HG02678 (cell line): ENCODE measurements around the gene SPOCD1.

ENCODE experiments used
- ATAC-seq: cut with Tn5 transposase; IDR thresholded peaks from one replicate; pipeline ENCODE4 v1.9.1; 2021; ENCODE audit warnings: mild to moderate bottlenecking, moderate library complexity; ENCODE audit not compliant: unreplicated experiment

Gene SPOCD1

GRCh38 chr1:31815752-31816500 is at the start of gene SPOCD1:
Gene SPOCD1, minus strand, starts transcription at chr1:31816022. Its CDS starts 689 bp downstream, at chr1:31815333.
- ATAC-seq: no peak

GRCh38 chr1:31862071-31862470 is 46.2 kb upstream of the SPOCD1 start:
- ATAC-seq: no peak

GRCh38 chr1:31861346-31861745 is 45.5 kb upstream of the SPOCD1 start:
- ATAC-seq: no peak

- no peak for ATAC-seq
Observed at GRCh38 chr1:31860581-31860980, 44.8 kb upstream of the SPOCD1 start.

GRCh38 chr1:31859719-31860118 is 43.9 kb upstream of the SPOCD1 start:
- ATAC-seq: no peak

GRCh38 chr1:31859044-31859443 is 43.2 kb upstream of the SPOCD1 start:
- no peak for ATAC-seq

GRCh38 chr1:31857863-31858262 is 42.0 kb upstream of the SPOCD1 start:
- ATAC-seq: no peak

- no peak for ATAC-seq
Observed at GRCh38 chr1:31856140-31856539, 40.3 kb upstream of the SPOCD1 start.

- no peak for ATAC-seq
Observed at GRCh38 chr1:31855038-31855845, 39.4 kb upstream of the SPOCD1 start.

GRCh38 chr1:31849653-31850052 is 33.8 kb upstream of the SPOCD1 start:
- ATAC-seq: no peak

- no peak for ATAC-seq
Observed at GRCh38 chr1:31848381-31848897, 32.6 kb upstream of the SPOCD1 start.

GRCh38 chr1:31846484-31846883 is 30.7 kb upstream of the SPOCD1 start:
- no peak for ATAC-seq

- no peak for ATAC-seq
Observed at GRCh38 chr1:31843506-31843905, 27.7 kb upstream of the SPOCD1 start.

GRCh38 chr1:31839662-31840343 is 24.0 kb upstream of the SPOCD1 start:
- no peak for ATAC-seq

- ATAC-seq: no peak
Observed at GRCh38 chr1:31837451-31838158, 21.8 kb upstream of the SPOCD1 start.

- no peak for ATAC-seq
Observed at GRCh38 chr1:31836638-31837037, 20.8 kb upstream of the SPOCD1 start.

- no peak for ATAC-seq
Observed at GRCh38 chr1:31835415-31835814, 19.6 kb upstream of the SPOCD1 start.

- ATAC-seq: no peak
Observed at GRCh38 chr1:31834501-31834900, 18.7 kb upstream of the SPOCD1 start.

GRCh38 chr1:31831397-31832378 is 15.9 kb upstream of the SPOCD1 start:
- no peak for ATAC-seq

GRCh38 chr1:31830511-31830910 is 14.7 kb upstream of the SPOCD1 start:
- no peak for ATAC-seq
